Fibroblast of skin of right biceps (primary cell): ENCODE results near the gene CCDC197.

Experiments
- DNase-seq: peaks from one replicate; pipeline ENCODE4 v3.0.0-alpha.2; 2013

Gene CCDC197

DNA sequence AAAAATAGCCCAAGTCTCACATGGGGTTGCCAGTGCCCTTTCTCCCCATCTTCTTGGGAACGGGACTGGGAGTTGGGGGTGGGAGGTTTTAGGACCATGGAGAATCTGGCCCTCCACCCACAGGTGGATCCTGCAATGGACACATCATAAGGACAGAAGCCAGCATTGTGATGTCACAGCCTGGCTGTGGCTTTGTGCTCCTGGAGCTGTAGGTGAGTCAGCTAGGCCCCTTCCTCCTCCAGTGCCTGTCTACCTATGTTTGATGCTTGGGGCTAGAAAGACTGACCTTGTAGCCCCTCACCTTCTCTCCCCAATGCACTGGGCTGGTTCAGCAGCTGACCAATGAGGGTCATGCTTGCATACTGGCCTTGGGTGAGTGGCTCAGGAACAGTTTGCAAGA lies at the start of gene CCDC197:
CCDC197 (plus strand) TSS at position 220 of the 400 bp plus-strand sequence. CDS start 831 bp downstream, outside the sequence.
- DNase-seq = no peak

DNA sequence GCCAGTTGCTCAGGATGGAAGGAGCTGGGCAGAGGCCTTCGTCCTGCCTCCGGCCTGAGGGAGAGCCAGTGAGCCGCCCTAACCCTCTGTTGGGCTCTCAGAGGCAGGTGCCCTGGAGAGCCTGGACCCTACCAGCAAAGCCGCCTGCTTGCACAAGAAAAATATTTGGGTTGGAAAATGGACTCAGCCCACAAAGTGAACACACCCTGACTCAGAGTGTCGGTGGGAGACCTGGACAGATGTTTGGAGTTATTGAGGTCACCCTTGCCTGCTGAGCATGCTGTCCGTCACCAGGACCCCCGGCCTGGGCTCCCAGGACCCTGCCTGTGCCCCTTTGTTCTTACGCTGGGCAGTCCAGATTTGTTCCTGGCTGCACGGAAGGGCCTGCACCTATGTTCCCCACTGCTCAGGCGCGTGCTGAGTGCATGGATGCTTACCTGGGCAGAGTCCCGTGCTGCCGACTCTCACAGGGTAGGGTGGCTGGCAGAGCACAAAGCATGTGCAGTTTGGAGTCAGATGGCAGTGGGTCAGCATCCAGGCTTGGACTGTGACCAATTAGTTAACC lies 47.5 kb upstream of the CCDC197 start:
- DNase-seq = no peak

DNA sequence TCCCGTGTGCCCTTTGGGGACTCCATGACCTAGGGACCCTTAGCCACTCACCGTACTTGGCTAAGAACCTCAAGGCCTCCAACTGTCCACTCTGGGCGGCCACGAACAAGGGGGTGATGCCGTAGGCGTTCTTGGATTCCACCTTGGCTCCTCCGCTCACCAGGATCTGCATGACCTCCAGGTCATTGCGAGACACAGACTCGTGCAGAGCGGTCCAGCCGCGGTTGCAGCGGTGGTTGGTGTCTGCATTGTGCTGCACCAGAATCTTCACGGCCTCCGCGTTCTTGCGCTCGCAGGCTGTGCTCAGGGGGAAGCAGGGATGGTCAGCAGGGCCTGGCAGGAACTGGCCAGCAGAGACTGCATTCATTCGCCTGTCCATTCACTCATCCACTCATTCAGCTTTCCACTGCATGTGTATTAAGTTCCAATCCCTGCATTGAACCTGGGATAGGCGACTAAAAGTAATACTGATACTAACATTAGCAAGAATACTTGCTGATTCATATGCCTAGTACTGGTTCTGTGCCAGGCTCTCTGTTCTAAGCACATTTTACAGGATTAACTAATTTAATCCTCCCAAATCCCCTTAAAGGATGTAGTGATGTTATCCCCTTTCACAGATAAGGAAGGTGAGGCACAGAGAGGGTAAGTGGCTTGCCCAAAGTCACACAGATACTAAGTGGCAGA lies 46.0 kb upstream of the CCDC197 start:
- no peak for DNase-seq

DNA sequence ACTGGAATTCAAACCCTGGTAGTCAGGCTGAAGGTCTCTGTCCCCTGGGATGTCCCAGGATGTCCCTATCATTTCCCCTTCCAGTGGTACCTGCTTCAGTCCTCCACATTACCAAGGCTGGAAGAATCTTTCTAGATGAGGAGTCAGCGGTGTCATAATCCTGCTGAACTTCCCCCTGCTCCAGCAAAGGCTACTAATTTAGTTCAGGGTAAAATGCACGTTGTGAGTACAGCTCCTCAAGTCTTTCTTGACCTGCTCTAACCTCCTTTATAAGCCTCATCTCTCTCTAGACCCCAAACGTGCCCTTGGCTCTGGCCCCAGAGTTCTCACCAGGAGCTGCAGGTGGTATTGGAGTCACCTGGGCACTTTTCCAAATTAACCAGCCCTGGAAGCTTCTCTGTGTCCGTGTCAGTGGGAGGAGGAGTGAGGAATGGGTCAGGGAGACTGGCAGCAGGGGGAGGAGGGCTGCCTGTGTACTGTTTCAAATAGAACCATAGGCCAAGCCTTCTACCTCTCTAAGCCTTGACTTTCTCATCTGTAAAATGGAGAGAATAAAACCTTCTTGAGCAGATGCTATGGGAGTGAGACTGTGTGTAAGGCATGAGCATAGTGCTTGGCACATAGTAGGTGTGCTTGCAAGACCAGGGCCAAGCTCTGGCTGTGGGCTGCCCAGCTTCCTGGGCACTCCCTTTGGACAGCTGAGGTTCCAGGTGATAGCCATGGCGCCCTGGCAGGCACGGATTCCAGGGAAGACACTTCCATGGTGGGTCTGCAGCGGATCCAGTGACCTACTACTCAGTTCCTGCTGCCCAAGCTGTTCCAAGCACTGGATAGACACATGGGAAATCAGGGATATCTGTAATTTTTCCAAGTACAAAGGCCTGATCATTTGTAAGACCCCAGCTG lies 45.2 kb upstream of the CCDC197 start:
- DNase-seq = no peak

DNA sequence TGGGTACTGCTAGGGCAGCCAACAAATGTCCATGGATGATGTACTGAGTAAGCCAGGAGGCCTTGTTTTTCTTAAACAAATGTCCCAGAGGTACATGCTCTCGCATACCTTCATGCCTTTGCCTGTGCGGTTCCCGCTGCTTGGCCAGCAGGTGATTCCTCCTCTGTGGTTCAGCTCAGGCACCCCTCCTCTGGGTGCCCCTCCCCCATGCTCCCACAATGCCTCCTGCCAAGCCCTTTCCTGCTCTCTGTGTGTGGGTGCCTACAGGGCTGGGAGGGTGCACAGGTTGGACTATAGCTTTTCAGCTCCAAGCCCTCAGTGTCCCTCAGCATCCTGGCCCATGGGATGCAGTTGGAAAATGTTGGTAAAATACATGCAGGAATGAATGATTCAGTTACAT lies 44.3 kb upstream of the CCDC197 start:
- no peak for DNase-seq

DNA sequence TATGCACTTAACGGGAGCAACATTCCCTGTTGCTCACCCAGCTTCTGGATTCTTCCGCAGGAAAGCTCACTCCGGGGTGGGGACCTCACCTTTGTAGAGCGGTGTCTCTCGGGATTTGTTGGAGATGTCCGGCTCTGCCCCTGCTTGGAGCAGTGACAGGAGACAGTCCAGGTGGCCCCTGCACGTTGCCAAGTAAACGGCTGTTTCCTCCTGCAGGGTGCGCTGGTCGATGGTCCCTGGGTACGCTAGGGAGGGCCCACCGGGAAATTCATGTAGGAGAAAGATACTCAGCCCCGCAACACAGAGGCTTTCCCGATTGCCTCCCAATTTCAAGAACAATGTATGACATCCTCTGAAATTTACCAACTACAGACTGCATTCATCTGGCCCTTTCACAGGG lies 43.8 kb upstream of the CCDC197 start:
- DNase-seq = no peak

DNA sequence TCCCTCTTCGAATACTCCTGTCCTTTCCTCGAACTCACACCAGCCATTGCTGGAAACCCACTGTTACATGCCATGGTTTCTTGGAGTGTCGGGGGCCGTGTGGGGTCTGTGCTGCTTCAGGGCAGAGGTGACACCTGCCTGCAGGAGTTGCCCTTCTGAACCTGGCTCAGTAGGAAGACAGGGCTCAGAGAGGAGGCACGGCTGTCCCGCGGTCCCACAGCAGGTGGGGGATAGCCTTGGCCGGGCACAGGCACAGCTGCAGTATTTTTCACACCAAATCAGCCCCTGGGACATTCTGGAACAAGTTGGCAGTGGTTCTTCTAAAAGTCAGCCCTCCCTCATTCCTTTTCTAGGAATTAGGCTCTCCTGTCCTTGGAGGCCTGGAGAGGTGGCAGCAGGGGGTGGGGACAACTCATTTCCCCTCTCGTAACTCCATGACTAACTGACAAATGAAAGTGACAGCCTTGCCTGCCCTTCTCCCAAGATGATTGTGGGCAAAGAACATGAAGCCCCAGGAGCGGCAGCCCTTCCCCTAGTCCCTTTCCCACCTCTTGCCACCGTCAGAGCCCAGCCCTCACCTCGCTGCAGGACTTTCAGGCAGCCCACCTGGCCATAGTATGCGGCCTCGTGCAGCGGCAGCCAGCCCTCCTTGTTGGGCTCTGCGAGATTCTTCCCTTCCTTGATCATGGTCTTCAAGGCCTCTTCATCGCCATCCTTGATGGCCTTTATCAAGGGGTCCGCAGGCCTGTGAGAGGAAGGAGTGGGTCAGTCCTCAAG lies 43.2 kb upstream of the CCDC197 start:
- DNase-seq = no peak

DNA sequence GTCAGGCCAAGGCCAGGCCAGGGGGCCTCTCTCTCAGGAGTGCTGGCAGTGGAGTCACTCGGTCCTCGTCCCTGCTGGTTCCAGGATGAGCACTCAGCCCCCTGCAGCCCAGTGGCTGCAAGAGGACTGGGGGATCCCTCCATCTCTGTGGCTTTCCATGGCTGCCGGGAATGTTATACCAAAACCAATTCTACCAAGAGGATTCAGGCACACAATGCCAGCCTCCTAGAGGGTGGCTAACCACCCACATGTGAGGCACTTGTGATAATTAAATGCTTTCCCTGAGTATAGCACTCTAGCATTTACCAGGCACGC lies 42.6 kb upstream of the CCDC197 start:
- no peak for DNase-seq

DNA sequence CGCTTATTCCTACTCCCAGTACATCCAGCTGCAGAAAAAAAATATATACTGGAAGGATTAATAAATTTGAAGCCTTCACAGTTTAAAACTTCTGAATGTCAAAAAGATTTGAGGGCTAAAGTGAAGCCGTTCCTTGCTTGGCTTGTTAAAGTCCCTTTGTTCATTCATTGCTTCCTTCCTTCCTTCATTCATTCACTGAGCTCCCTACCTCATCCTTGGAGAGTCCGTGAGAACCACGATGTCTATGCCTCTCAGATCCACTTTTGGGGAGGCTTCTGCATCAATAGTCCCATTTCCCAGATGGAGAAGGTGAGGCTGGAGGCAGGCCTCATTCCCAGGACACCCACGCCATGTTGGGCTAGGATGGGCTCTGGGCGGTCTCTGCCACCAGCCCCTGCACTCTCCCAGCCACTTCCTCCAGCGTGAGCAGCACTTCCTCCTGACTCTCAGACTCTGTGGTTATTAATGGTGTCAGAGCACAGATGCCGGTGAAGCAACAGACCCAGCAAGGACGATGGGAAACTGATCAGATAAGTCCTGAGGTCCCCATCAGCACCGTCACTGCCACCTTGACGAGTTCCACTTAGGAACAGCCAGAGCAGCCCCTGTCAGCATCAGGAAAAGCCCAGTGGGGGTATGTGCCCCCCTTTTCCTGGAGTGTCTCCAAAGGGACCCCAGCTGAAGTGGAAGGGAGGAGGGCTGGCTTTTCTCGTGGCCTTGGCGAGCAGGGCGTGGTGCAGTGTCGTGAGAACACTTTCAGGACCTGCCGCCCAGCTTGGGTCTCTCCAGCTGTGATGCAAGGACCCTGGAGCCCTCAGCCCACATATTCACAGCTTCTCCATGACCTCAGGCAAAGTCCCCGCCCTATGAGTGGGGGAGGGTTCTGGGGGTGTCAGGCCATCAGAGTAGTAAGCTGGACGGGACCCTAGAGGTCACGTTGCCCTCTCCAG lies 41.9 kb upstream of the CCDC197 start:
- DNase-seq = no peak

DNA sequence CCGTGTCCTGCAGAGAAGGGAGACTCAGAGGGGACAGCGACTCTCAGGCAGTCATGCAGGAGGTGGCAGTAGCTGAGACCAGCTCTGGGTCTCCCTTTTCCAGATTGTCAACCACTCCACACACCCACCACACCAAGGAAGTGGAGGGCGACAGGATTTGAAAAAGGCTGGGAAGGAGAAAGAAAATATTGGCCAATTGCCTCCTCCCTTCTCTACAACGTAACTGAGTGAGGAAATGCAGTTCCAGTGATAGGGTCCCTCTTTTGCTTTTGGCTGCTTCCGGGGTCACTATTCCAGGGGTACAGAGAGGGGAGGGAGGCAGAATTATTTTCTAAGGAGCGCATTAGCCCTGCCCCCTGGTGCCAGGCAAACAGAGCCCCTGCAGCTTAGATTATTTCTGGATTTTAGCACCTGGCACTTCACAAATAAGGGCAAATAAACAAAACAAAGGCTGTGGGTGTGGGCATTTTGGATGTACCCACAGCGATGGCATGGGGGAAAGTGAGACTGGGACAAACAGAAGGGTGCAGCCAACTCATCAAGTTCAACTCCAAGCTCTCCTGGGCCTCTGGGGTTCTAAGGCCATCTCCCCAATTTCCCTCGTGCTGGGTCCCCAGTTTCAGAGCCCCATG lies 41.1 kb upstream of the CCDC197 start:
- no peak for DNase-seq

DNA sequence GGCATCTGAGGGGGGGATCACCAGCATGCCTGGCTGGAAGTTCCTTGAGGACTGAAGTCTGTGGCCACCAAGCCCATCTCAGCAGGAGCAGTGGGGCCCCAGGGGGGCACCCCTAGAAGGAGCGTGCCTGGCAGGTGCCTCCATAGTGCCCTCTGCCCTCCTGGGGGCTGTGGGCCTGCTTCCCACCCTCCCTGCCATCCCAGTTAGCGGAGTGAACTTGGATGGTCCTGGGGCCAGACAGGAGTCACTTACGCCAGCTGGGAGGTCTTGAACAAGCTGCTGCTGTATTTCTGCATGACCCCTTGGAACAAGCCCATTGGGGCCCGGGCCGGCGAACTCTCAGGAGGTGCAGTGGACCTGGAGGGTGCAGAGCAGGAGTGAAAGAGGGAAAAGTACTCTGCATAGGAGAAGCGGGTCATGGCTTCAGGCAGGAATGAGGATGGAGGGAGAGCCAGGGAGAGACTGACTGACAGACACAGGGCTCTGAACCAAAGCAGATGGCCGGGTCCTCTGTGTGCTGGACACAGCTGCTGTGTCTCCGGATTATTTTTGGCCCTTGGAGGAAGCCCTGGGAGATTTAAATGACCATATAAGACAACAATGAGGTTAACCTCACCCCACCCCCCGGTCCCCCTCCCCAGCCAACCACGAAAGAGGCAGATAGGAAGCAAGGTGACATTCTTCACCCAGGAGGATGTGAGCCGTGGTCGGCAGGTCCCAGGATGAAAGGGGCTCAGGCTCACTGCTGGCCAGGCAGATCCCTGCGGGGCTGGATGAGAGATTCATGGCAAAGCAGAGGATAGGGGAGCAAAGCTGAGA lies 40.4 kb upstream of the CCDC197 start:
- no peak for DNase-seq

DNA sequence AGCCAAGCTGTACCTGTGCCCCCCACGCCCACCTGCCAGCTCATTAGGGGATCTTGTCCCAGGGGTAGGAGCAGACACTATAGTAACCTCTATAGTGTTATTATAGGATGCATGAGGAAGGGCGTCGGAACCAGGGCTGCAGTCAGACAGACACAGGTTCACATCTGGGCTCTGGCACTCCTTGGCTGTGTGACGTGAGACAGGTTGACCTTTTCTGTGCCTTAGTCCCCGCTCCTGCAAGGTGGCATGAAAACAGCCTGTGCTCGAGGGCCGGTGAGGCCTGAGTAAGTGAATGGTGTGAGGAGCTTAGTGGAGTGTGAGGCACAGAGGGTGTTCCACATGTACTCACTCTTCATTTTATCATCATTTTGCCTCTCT lies 39.8 kb upstream of the CCDC197 start:
- no peak for DNase-seq

DNA sequence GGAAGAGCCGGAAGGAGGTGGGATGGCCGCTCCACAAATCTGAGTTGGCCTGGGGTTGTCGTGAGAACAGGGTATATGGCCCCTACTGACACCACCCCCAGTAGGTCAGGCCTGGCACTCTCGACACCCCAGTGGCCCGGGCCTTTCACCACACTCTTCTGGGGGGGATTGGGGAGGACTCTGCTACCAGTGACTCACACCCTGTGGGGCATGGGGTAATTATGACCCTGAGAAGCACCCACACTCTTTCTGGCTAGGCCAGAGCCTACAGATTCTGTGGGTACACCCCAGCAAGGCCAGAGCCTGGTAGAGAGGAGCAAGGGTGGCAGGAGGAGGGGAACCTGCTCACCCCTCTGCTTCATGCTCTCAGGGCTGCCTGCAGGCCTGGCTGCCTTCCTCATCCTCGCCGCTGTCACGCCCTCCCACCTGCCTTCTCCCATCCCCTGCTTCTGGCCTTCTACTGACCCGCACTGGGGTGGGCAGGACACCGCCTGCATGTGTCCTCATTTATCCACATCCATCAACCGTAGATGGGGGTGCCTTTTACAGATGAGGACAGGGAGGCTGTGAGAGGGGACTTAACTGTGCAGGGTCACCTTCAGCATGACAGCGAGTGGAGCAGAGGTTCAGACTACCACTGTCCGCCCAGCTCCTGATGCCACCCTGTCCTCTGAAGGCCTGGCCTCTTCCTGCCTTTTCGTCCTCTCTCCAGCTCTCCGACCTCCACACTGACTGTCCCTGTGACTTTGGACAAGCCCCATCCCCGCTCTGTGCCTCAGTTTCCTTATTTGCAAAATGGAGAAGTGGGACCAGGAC lies 39.1 kb upstream of the CCDC197 start:
- DNase-seq = no peak

DNA sequence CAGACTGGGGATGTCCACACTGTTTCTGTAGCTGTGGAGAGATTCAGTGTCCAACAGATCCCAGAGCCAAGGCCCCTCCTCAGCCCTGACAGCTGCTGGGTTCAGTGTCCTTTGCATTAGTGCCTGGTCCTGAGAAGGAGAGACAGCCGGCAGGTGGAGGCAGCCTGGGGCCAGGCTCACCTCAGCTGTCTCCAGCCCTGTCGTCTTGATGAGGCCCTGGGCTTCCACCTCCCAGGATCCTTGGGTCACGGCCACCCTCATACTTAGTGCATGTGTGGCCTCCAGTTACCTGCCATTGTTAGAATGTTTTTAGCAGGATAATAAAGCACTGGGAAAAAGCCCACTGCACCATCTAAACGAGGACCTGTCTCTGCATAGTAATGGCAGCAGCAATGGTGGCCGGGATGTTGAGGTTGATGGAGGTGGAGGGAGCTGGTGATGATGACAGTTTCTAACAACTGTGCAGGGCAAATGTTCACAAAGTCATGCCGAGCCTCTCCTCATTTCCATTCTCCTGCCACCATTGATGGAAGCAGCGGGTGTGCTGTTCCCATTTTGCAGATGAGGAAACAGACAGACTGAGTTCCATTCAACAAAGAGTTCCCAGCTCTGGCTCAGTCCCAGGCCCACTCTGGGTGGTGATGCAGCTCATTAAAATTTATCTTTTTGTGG lies 38.4 kb upstream of the CCDC197 start:
- no peak for DNase-seq

DNA sequence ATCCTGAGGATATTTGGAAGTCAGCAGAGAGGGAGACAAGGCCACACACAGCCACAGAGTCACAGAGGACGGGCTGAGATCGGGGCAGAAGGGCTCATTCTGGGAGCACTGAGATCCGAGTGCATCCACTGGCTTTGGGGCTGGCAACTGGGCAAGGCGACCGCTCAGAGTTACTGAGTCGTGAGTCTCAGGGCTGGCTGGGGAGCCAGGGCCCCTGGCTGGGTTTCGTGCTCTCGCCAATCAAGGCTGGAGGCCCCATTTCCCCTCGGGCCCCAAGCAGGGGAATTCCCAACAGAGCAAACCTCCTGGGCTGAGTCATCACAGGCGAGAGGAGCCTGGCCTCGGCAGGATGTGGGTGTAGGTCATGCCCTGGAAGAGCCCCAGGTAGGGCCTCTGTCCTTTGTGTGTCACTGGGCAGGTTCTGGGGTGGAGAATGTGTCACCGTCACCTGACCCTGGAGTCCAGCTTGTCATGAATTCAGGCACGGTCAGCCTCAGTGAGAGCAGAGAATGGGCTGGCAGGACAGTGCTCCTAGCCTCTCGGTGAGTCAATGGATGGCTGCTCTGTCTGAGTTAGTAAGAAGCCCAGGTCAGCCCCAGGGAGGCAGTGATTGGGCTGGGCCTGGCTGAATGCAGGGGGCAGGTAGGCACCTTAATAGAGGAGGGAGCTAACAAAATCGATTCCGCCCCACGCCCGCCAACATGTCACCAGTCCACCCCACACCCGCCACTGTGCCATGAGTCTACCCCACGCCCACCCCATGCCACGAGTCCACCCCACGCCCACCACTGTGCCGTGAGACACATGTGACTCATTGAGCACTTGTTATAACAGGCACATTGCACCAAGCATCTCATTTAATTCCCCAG lies 37.6 kb upstream of the CCDC197 start:
- peak; percentile 92 for DNase-seq

DNA sequence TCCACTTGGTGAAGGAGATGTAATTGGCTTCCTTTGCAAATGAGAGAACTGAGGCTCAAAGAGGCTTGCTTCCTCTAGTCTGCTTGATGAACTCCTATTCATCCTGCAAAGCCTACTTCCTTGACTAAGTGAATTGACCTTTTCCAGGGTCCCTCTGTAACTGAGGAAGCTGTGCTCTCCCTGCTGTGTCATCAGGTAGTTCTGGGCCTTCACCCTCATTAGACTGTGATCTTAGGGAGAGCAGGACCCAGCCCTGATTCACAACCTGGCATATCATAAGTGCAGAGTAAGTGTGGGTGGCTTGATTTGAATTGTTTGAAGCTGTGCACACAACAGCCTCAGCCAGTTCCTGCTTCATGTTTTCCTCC lies 37.0 kb upstream of the CCDC197 start:
- no peak for DNase-seq

DNA sequence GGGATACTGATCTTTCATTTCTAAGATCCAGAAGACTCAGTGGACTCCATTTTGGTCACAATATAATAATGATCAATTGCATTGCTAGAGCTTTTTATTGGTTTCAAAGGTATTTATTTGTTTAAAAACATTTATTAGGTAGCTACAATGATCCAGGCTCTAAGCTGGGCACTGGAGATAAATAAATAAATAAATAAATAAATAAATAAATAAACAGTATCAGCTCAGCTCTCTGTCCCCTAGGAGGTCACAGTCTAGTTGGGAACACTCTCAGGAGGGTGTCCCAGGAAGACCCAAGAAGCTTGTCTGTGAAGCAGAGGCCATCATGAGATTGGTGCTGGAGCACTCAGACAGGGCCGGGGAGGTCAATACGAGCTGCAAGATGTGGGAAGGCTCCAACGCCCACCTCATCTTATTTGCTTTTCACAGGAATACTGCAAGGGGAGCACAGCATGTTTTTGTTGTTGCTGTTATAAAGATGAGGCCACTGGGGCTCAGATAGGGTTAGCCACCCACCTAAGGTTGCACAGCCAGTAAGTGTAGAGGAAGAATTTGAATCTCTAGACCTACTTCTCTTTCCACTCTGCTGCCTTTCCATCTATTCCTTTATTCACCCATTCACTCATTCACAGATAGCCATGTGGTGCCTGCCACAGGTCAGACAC lies 36.2 kb upstream of the CCDC197 start:
- DNase-seq = no peak

DNA sequence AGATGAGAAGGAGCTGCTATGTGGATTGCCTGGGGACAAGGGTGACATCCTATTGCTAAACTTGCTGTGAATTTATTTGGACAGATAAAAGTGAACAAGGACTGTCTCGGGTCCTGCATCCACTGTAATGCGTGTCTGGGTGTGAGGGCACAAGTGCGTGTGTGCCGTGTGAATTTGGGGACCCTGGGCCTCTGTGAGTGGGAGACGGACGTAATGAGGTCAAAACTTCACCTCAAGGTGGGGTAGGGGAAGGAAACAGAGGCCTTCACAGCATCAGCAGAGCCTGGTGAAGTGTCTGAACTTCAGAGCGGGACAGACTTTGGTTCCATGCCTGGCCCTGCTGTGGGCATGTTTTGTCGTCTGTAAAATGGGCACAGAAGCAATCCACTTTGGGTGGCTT lies 35.5 kb upstream of the CCDC197 start:
- DNase-seq = no peak
